HepG2 (cell line): ENCODE results near the gene CTNNBIP1. TPM values are rescaled to one million over a fixed set of nuclear protein-coding genes. Genes with fewer than 3 reads are reported as not detected.

Experiments
- ATAC-seq: fragments of 200-7000 bp; cut with Tn5 transposase; 3 replicates; pipeline ENCODE4 v1.9.1; 2020; ENCODE audit warnings: mild to moderate bottlenecking, moderate library complexity
- BruUV-seq: library from RNA; stranded (reverse); fragments of 400-500 nt; replicated peaks from 2 replicates; lab custom pipeline; 2021; lab: Mats Ljungman, UMichigan
- CTCF ChIA-PET: fragments of 300-600 bp; formaldehyde crosslinking; extraction: SDS; loops from one replicate; lab custom pipeline; 2021; ENCODE audit warnings: low total read pairs, inconsistent platforms, low intra/inter-chr PET ratio; lab: Yijun Ruan, JAX
- POLR2A ChIA-PET: fragments of 350-600 bp; sonication (Branson Sonifier 250); formaldehyde crosslinking; loops from one replicate; lab custom pipeline; 2020; ENCODE audit warnings: antibody characterized with exemption, inconsistent platforms; lab: Yijun Ruan, JAX
- DNase-seq: peaks from one replicate; pipeline ENCODE4 v3.0.0-alpha.2; 2015; ENCODE audit warnings: low spot score
- FAIRE-seq: peaks from 3 replicates; lab custom pipeline; 2011; peaks lifted over from hg19 to GRCh38; lab: Jason Lieb, UNC
- H2AFZ ChIP-seq: one replicate; pipeline ENCODE4 v1.6.1; 2011; ENCODE audit warnings: low read length, inconsistent platforms
- H3K27ac ChIP-seq: fragments of 300-600 bp; 3 replicates; pipeline ENCODE4 v1.8.0; 2011; ENCODE audit warnings: mixed run types, mild to moderate bottlenecking, mixed read lengths, low read length, inconsistent platforms; ENCODE audit not compliant: insufficient read depth; ENCODE audit errors: extremely low read length
- H3K27me3 ChIP-seq, 2 experiments: fragments of 200-600 bp in 1 of 2; 2 replicates in 1 of 2; 3 replicates in 1 of 2; pipeline versions ENCODE4 v1.6.0 to v1.8.0; 2011; ENCODE audit warnings: low read length in 2 of 2, mild to moderate bottlenecking in 2 of 2, moderate library complexity in 2 of 2, inconsistent platforms in 1 of 2; ENCODE audit not compliant: insufficient read depth in 2 of 2, control insufficient read depth in 1 of 2
- H3K36me3 ChIP-seq, 2 experiments: fragments of 200-600 bp in 1 of 2; replicated peaks in 1 of 2; 2 replicates in 1 of 2; 3 replicates in 1 of 2; pipeline versions ENCODE4 v1.5.1 to v1.8.0; 2011; ENCODE audit warnings: low read length in 2 of 2, inconsistent platforms in 1 of 2; ENCODE audit not compliant: insufficient read depth in 2 of 2, control insufficient read depth in 1 of 2
- H3K4me1 ChIP-seq: 2 replicates; pipeline ENCODE4 v1.5.1; 2012; ENCODE audit warnings: low read length, inconsistent platforms; ENCODE audit not compliant: insufficient read depth
- H3K4me2 ChIP-seq: 2 replicates; pipeline ENCODE4 v1.6.0; 2011; ENCODE audit warnings: low read depth, low read length, inconsistent platforms
- H3K4me3 ChIP-seq, 3 experiments: fragments of 200-600 bp in 1 of 3; sonication (generic), shearing (Covaris generic) in 1 of 3; replicated peaks in 1 of 3; 2 replicates each; pipeline ENCODE4 v1.5.1; 2011 to 2016; ENCODE audit warnings: low read length in 3 of 3, inconsistent platforms in 2 of 3, low read depth in 2 of 3, mild to moderate bottlenecking in 2 of 3, control low read depth in 1 of 3, mixed read lengths in 1 of 3; ENCODE audit not compliant: insufficient read depth in 1 of 3
- H3K79me2 ChIP-seq: one replicate; pipeline ENCODE4 v1.6.1; 2011; ENCODE audit warnings: low read length, inconsistent platforms; ENCODE audit not compliant: insufficient read depth
- H3K9ac ChIP-seq: 2 replicates; pipeline ENCODE4 v1.6.0; 2011; ENCODE audit warnings: mild to moderate bottlenecking, low read depth, low read length, inconsistent platforms; ENCODE audit not compliant: insufficient read depth
- H3K9me3 ChIP-seq: 2 replicates; pipeline ENCODE4 v1.5.1; 2012; ENCODE audit warnings: mild to moderate bottlenecking, low read length
- H4K20me1 ChIP-seq: 2 replicates; pipeline ENCODE4 v1.6.0; 2011; ENCODE audit warnings: inconsistent platforms, mild to moderate bottlenecking, low read length, moderate library complexity; ENCODE audit not compliant: insufficient read depth
- NFE2L1 ChIP-seq: sonication (generic); formaldehyde crosslinking; IDR thresholded peaks from 2 replicates; pipeline ENCODE4 v1.4.0; 2020; ENCODE audit warnings: missing genetic modification reagents, mild to moderate bottlenecking, borderline replicate concordance
- RFXAP ChIP-seq: sonication (generic); formaldehyde crosslinking; IDR thresholded peaks from 2 replicates; pipeline ENCODE4 v1.4.0; 2020; ENCODE audit warnings: missing genetic modification reagents, borderline replicate concordance
- TCF7 ChIP-seq: sonication (generic); IDR thresholded peaks from 2 replicates; pipeline ENCODE4 v1.6.1; 2016; ENCODE audit warnings: antibody characterized with exemption, low read depth
- ZNF225 ChIP-seq: sonication (generic); formaldehyde crosslinking; IDR thresholded peaks from 2 replicates; pipeline ENCODE4 v1.4.0; 2020; ENCODE audit warnings: mild to moderate bottlenecking, missing genetic modification reagents
- WGBS: methylation state at CpG from one replicate; pipeline ENCODE4 v1.1.6; 2017; ENCODE audit warnings: low lambda C conversion rate; 5-methylcytosine and 5-hydroxymethylcytosine counted together
- in situ Hi-C: cut with HindIII; loops from 2 replicates; pipeline ENCODE4 v1.10.0; 2017; ENCODE audit warnings: low pct_unique_long_range_greater_than_20kb; ENCODE audit not compliant: extremely low pct_ligation_motif_present
- intact Hi-C: fragments of 100-400 bp; cut with micrococcal nuclease; formaldehyde crosslinking; loops from one replicate; pipeline ENCODE4 v1.10.0; 2022; ENCODE audit not compliant: unreplicated experiment
- polyA plus RNA-seq, 8 experiments: library from polyadenylated mRNA; depleted of rRNA in 3 of 8; stranded (reverse) in 7 of 8; unstranded in 1 of 8; fragments of >200 nt; fragmentation: Illumina TruSeq in 4 of 8; extraction: Trizol in 4 of 8; gene quantifications; 2 replicates each; pipeline versions ENCODE4 v1.2.1 to v1.2.3, GENCODE V29; 2011 to 2016; ENCODE audit warnings: low read depth in 4 of 8, missing spikeins in 1 of 8, mixed read lengths in 1 of 8; ENCODE audit not compliant: insufficient read depth in 1 of 8
- total RNA-seq, 5 experiments: library from RNA; depleted of rRNA; stranded (reverse); fragments of >200 nt; fragmentation: Illumina TruSeq; extraction: Trizol; gene quantifications; 2 replicates each; pipeline ENCODE4 v1.2.3, GENCODE V29; 2016; ENCODE audit warnings: low read depth in 1 of 5
- TF ChIP-seq, protein P1 (sequence below): sonication (generic); formaldehyde crosslinking; IDR thresholded peaks from 2 replicates; pipeline ENCODE4 v1.8.1; 2022; ENCODE audit warnings: low read depth, mild to moderate bottlenecking, missing genetic modification reagents
- TF ChIP-seq, protein P2 (sequence below): sonication (generic); formaldehyde crosslinking; conservative IDR thresholded peaks from 2 replicates; pipeline ENCODE4 v1.4.0; 2020; ENCODE audit warnings: missing genetic modification reagents

The CTNNBIP1 gene
- total and polyA plus RNA-seq, 2 of the 13 experiments (the other 11 are each of a cell fraction or from before 2014, with no cell fraction given), result 71.7 to 83.0 TPM

DNA sequence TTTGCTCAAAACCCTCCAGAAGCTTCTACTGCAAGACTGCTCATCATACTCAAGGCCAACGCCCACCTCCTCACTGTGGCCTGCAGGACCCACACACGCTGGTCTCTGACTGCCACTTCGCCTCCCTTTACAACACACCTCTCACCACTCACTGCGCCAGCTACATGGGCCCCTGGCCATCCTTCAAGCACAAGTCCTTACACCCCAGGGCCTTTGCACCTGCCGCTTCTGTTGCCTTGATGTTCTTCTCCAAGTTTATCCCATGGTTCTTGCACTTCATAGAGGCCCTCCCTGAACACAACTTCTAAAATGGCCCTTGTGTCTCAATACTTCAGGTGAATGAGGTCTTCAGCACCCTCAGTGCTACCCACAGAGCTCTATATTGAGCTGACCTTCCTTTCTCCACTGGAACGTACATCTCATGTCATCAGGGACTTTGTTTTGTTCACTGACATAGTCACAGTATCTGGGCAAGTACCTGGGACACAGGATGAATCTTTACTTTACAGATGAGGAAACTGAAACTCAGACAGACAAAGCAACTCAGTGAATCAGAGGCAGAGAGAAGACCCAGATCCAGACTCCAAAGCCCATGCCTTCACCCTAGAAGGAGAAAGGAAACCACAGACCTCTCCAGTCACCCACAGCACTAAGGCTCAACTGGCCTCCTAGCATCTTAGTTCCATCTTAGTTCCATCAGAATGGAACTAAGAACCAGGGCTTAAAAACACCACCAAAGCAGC lies 51.6 kb downstream of the CTNNBIP1 start:
- ChIA-PET CTCF (no interaction called here), POLR2A (no interaction called here)
- Histone ChIP-seq H3K79me2 (no peaks in the 10 kb centered on the region), H3K9me3 (0 out of 2 replicates have a peak, but pooled peaks cover 3% of the 10 kb centered on the region), H2AFZ (no peak overlapping the region), H3K9ac (no peak overlapping the region), H3K27ac (no peak overlapping the region), H3K27me3 (no peaks in the 10 kb centered on the region), H4K20me1 (no peaks in the 10 kb centered on the region), H3K36me3 (peaks cover 13 to 23% of the 10 kb centered on the region in 2 experiments; a peak in 3 of 5 replicates), H3K4me3 (no peak overlapping the region), H3K4me1 (peaks cover 6% of the 10 kb centered on the region; the same call in 1 of the 2 replicates), H3K4me2 (no peak overlapping the region)
- 97% methylated on average over 6 of the region's 6 CpGs for WGBS
- no peak for TF ChIP-seq RFXAP
- TF ChIP-seq, protein P1, sequence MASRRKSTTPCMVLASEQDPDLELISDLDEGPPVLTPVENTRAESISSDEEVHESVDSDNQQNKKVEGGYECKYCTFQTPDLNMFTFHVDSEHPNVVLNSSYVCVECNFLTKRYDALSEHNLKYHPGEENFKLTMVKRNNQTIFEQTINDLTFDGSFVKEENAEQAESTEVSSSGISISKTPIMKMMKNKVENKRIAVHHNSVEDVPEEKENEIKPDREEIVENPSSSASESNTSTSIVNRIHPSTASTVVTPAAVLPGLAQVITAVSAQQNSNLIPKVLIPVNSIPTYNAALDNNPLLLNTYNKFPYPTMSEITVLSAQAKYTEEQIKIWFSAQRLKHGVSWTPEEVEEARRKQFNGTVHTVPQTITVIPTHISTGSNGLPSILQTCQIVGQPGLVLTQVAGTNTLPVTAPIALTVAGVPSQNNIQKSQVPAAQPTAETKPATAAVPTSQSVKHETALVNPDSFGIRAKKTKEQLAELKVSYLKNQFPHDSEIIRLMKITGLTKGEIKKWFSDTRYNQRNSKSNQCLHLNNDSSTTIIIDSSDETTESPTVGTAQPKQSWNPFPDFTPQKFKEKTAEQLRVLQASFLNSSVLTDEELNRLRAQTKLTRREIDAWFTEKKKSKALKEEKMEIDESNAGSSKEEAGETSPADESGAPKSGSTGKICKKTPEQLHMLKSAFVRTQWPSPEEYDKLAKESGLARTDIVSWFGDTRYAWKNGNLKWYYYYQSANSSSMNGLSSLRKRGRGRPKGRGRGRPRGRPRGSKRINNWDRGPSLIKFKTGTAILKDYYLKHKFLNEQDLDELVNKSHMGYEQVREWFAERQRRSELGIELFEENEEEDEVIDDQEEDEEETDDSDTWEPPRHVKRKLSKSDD (CRISPR knock-in tag), result no peak
- no peak for TF ChIP-seq NFE2L1 (CRISPR knock-in tag)
- TF ChIP-seq, protein P2, sequence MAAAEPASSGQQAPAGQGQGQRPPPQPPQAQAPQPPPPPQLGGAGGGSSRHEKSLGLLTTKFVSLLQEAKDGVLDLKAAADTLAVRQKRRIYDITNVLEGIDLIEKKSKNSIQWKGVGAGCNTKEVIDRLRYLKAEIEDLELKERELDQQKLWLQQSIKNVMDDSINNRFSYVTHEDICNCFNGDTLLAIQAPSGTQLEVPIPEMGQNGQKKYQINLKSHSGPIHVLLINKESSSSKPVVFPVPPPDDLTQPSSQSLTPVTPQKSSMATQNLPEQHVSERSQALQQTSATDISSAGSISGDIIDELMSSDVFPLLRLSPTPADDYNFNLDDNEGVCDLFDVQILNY (CRISPR knock-in tag), result no peak
- no peak for TF ChIP-seq ZNF225 (CRISPR knock-in tag)
- no peak for TF ChIP-seq TCF7
- FAIRE-seq (no peak), DNase-seq (no peak), ATAC-seq (no peak)
- BruUV-seq, result no TSS peak
- intact Hi-C loops (no loop called here), in situ Hi-C loops (no loop called here)
